SH-SY5Y (cell line): ENCODE results near the gene DGKH.

Experiments
- GATA2 ChIP-seq: IDR thresholded peaks from 2 replicates; pipeline ENCODE4 v1.6.1; 2011; ENCODE audit warnings: mild to moderate bottlenecking, low read depth, low read length
- GATA3 ChIP-seq: IDR thresholded peaks from 2 replicates; pipeline ENCODE4 v1.6.1; 2011; ENCODE audit warnings: low read depth, mild to moderate bottlenecking, low read length, moderate library complexity

DNA sequence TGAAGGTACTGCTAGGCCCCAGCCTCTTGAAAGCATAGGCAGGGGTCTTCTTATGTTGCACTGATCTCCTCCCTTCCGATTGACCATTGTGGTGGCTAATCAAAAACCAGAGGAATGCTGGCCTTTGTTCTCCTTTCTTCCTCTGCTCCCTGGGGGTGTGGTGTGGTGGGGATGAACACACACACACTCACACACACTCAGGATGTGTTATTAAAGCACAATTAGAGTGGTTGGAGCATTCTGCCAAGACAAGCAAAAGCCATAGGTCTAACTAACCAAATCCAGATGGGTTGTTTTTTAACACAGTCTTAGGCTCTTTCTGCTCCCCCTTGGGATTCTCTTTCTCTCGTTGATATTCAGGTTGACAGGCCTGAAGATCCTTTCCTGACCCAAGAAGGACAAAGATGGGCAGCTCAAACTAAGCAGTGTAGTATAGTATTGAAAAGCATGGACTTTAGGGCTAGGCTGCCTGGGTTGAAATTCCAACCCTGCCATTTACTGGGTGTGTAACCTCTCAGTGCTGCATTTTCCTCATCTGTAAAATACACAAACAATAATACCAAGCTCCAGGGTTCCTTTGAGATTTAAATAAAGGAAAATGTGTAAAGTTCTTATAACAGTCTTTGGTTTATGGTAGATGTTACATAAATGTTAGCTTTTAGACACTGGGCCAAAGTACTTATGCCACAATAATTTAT, 25.5 kb upstream of the DGKH start:
- TF ChIP-seq GATA3: no peak
- TF ChIP-seq GATA2: no peak
